Activated T-helper 1 cell treated with anti-CD3 and anti-CD28 coated beads, Interleukin-2, amount 50 U/mL, for 16 hours (primary cell): ENCODE data around the gene SYNE2.
"Not testable (repeated sequence)": the region's sequence is repeated elsewhere in the genome, so short reads cannot be mapped to it uniquely, and the experiment has no call there.

Experiments used
- DNase-seq, 2 donors: peaks; one replicate each; pipeline ENCODE4 v3.0.0-alpha.2; 2020; ENCODE audit warnings: low read depth in 1 of 2, low spot score in 1 of 2

SYNE2 gene

GRCh38 chr14:64118892-64119291 lies 266.1 kb downstream of the SYNE2 start:
- no peak for DNase-seq

- DNase-seq = no peak
These were observed 266.7 kb downstream of the SYNE2 start for GRCh38 chr14:64119500-64119899.

GRCh38 chr14:64119980-64120379 lies 267.2 kb downstream of the SYNE2 start:
- DNase-seq = no peak

- no peak for DNase-seq
These were observed 270.5 kb downstream of the SYNE2 start for GRCh38 chr14:64123241-64123822.

GRCh38 chr14:64125270-64125669 lies 272.5 kb downstream of the SYNE2 start:
- no peak for DNase-seq

GRCh38 chr14:64126548-64126947 lies 273.7 kb downstream of the SYNE2 start:
- no peak for DNase-seq

GRCh38 chr14:64137657-64138290 lies 285.0 kb downstream of the SYNE2 start:
- DNase-seq = no peak

- DNase-seq = no peak
These were observed 294.5 kb downstream of the SYNE2 start for GRCh38 chr14:64147126-64147790.

GRCh38 chr14:64149921-64150320 lies 297.1 kb downstream of the SYNE2 start:
- no peak for DNase-seq

GRCh38 chr14:64158608-64159007 lies 305.8 kb downstream of the SYNE2 start:
- no peak for DNase-seq

- DNase-seq = no peak
These were observed 306.8 kb downstream of the SYNE2 start for GRCh38 chr14:64159588-64159987.

- no peak for DNase-seq
These were observed 317.4 kb downstream of the SYNE2 start for GRCh38 chr14:64170181-64170580.

GRCh38 chr14:64174922-64175782 lies 322.3 kb downstream of the SYNE2 start:
- no peak for DNase-seq

- DNase-seq = no peak
These were observed 323.5 kb downstream of the SYNE2 start for GRCh38 chr14:64176330-64176729.

GRCh38 chr14:64178814-64179213 lies 326.0 kb downstream of the SYNE2 start:
- no peak for DNase-seq

- not testable (repeated sequence) for DNase-seq
These were observed 330.1 kb downstream of the SYNE2 start for GRCh38 chr14:64182908-64183307.

GRCh38 chr14:64184103-64184729 lies 331.4 kb downstream of the SYNE2 start:
- DNase-seq = no peak

- no peak for DNase-seq
These were observed 332.4 kb downstream of the SYNE2 start for GRCh38 chr14:64185184-64185583.

GRCh38 chr14:64186231-64187129 lies 333.7 kb downstream of the SYNE2 start:
- DNase-seq = no peak

GRCh38 chr14:64187331-64187730 lies 334.5 kb downstream of the SYNE2 start:
- no peak for DNase-seq
